ENCODE results near the gene PLAAT2.
A peak's percentile ranks its signal among the peaks of the same experiment; 100 is the strongest.

Gene PLAAT2

DNA sequence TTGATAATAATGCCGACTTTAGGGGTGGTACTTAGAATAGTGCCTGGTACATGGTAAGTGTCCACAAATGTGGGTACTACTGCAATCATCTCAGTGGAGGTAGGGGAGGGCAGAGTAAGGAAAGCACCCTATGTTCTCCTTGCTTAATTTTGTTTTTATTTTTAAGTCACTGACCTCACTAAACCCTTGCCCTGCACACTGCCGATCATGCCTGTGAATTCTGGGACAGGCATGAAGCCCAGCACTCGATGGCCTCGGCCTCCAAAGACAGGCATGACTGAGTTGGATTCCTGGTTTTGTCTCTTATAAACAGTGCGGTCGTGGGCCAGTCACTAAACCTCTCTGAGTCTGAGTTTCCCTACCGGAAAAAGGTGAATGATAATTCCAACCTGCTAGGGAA lies 50.4 kb downstream of the PLAAT2 start:
- DNase-seq, result no peak

DNA sequence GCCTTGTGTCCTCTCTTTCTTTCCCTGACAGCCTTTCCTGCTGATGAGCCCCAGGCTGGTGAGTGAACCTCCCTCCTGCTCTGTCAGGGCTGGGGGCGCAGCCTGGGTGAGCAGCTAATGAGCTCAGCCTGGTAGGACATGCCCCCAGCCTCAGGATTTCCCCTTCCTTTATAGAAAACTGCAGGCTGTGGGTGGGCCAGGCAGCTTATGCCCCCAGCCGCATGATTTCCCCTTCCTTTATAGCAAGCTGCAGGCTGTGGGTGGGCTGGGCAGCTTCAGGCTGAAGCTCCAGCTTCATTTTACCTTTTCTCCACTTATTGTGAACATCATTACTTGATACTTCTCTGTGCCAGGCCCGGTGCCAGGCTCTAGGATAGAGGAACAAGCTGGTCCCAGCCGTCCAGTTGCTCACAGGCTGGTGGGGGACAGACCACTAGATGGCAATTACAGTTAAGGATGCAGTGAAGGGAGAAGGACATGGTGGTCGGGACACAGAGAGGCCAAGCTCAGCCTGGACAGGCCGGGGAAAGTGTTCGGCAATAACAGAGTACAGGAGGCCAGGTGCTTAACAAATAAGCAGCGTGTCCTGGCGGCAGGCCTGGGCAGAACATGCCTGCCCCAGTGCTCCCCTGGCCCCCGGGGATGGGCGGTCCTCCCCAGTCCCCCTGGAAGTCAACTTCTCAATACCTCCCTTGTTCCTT lies 52.0 kb downstream of the PLAAT2 start:
- DNase-seq, result no peak

DNA sequence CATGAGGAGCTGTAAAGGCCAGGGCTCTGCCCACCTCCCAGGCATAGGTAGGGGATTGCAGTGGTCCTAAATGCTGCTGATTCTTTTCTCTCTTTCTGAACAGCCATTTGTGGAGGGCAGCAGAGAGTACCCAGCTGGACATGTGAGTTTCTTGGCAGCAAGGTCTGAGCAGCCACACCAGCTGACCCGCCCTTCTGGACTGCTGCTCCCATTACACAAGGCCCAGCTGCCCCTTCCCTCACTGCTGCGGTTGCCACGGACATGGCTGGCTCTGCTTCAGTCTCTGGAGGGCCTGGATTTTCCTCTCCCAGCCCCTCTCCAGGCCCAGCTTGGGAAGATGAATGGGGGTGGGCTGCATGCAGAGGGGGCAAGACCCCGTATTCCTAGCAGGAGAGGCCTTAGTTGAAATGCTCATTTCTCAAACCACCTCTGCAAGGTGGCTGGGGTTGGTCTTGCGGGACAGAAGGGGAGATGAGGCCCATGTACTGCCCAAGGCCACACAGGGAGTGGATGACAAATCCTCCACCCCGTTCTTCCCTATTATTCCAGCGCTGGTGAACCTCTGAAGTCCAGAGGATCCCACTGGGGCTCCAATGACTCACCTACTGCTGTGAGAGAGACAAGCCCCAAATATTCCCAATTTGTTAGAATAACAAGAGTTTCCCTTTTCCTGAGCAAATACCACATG lies 52.7 kb downstream of the PLAAT2 start:
- no peak for DNase-seq

DNA sequence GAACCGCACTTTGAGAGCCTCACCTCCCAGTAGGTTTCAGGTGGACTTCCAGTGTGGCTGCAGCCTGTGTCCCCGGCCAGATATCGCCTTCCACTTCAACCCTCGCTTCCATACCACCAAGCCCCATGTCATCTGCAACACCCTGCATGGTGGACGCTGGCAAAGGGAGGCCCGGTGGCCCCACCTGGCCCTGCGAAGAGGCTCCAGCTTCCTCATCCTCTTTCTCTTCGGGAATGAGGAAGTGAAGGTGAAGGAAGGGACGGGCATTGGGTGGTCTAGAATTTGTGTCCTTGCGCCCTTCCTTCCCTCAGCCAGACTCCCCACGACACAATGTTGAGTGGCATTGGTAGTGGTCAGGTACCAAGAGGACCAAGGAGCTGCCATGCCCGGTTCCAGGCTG lies 54.4 kb downstream of the PLAAT2 start:
- no peak for DNase-seq

DNA sequence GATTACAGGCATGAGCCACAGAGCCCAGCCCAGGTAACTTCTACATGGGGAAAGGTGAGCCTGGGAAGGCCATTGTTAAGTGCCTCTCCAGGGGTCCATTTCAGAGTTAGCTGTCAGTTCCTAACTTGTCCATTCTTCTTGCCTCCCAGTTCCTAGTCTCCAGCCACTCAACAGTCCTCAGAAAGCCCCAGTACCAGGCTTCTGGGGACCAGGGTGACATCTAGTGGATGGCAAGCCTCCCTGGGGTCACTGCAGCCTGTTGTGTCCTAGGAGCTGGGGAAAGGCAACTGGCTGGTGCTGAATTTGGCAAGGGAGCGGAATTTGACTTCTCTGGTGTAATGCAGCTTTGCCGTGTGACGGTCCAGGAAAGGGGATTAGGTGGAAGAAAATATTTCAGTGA lies 55.2 kb downstream of the PLAAT2 start:
- peak; percentile 37 for DNase-seq

DNA sequence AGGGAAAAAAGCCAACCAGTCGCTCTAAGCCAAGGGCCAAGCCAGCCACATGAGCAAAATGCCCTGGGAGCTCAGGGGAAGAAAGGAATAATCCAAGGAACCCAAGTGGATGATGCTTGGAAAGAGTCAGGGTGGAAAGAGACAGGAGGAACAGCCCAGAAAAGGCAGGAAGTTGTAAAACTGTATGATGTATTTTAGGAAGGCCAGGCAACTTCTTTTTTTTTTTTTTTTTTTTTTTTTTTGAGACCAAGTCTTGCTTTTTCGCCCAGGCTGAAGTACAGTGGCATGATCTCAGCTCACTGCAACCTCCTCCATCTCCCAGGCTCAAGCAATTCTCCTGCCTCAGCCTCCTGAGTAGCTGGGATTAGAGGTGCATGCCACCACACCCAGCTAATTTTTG lies 55.7 kb downstream of the PLAAT2 start:
- DNase-seq, result no peak

DNA sequence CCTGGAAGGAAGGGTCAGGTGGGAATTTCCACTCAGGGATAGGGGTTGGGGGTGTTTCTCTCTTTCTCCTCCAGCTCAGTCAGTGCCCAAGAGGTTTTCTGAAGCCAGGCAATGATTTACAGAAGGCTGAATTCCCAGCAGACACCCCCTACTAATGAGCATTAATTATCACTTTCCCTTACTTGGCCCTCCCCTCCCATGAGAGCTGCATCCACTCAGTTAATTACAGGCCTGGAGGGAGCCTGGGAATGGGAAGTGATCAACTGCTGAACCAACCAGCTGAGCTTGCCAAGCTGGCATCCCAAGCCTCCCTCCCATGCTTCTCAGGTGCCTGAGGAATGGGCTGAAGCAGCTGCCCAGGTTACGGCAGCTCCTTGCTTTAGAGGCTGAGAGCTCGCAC lies 56.3 kb downstream of the PLAAT2 start:
- no peak for DNase-seq

DNA sequence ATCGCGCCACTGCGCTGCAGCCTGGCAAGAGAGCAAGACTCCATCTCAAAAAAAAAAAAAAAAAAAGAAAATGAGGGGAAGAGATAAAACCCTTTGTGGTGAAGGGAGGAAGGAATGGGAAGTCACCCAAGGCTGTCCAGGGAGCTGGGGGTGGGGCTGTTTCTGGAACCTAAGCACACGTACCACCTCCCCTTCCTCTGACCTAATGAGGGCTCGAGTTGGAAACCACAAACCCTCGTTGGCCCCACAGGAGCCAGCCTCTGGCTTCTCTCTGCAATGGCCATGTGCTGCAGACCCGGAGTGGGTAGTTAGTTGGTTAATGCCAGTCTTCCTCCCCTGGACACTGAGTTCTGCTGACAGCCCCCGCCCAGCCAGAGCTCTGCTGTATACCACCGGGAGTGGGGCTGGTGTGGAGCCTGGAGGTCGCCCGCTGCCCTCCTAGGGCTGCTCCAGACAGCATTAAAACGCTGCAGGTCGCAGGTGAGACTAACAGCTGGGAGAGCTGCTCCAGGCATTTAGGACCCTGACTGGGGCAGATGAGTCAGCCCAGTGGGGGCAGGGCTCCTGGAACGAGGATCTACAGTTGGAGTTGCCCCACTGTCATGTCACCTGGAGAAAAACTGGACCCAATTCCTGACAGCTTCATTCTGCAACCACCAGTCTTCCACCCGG lies 57.2 kb downstream of the PLAAT2 start, which contains the start of gene LGALS12:
TSS of gene LGALS12 (plus strand) at position 228 of the 672 bp plus-strand sequence. CDS start at position 603, 375 bp downstream.
- DNase-seq, result peak; percentile 37

DNA sequence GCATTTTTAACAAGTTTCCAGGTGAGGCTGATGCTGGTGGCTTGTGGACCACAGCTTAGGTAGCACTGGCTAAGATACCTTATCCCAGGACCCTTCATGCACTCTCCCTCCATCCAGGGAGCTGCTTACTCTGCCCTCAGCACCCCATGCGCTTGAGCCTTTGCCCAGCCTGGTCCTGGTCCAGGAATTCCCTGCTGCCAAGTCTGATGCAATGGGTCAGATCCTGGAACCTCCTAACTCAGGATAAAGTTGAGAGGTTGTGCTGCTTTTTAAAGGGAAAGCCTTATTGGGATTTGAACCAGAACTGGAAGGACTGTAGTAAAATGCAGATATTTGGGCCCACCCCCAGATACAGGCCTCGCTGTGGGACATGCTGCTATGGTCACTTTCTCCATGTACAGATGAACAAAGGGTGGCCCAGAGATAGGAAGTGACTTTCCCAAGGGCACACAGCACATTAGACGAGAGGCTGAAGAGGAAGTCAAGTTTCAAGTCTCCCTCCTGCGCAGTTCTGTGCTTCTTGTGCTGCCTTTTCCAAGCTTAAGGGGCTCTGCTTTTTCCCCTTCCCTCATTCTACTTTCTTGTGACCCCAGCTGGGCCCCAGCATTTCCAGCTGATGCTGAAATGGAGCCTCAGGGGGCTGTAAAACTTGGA lies 58.1 kb downstream of the PLAAT2 start:
- DNase-seq, result no peak

DNA sequence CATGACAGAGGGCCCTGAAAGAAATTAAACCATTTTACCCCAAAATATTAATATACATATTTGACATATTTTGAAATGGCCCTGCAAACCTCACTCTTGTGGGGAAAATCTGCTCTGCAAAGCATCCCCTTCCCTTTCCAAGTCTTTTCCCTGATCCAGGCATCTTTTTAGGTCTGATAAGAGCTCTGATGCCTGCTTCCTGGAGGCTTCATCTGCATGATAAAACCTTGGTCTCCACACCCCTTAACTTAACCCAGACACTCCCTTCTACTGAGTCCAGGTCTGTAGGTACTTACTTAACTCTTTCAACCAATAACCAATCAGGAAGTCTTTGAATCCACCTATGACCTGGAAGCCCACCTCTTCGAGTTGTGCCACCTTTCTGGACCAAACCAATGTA lies 59.1 kb downstream of the PLAAT2 start:
- no peak for DNase-seq

DNA sequence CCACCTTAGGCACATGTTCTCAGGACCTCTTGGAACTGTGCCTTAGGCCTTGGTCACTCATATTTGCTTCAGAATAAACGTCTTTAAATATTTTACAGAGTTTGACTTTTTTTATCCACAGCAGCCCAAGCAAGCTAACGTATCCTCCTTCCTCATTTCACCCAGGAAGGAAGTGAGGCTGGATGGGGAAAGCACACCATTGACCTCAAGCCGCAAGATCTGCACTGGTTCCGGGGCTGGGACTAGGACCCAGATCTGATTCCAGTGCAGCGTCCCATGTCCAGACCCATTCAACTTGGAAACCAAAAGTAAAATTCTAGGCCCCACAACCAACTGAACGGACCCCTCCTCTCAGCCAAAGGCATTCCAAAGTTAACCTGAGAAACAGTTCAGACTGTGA lies 59.7 kb downstream of the PLAAT2 start:
- DNase-seq, result peak; percentile 42
